Lung (tissue), 12 donors: ENCODE data around the gene FLT1. TPM values are rescaled to one million over a fixed set of nuclear protein-coding genes. Genes with fewer than 3 reads are reported as not detected.

Experiments used
- ATAC-seq: fragments of 200-7000 bp; cut with Tn5 transposase; one replicate; pipeline ENCODE4 v1.9.1; 2020; ENCODE audit warnings: moderate number of reproducible peaks; ENCODE audit not compliant: insufficient read depth, low FRiP score
- DNase-seq, 3 donors: peaks; one replicate each; pipeline ENCODE4 v3.0.0-alpha.2; 2013 to 2017
- H3K27ac ChIP-seq, 2 donors: one replicate each; pipeline ENCODE4 v1.5.1; 2013; ENCODE audit warnings: mild to moderate bottlenecking in 2 of 2, moderate library complexity in 2 of 2, control low read depth in 1 of 2, inconsistent platforms in 1 of 2, low read depth in 1 of 2, low read length in 1 of 2
- H3K27me3 ChIP-seq, 3 donors: one replicate each; pipeline ENCODE4 v1.5.1; 2013; ENCODE audit warnings: low read length in 2 of 3; ENCODE audit not compliant: control insufficient read depth in 3 of 3, insufficient read depth in 3 of 3
- H3K36me3 ChIP-seq, 4 donors: one replicate each; pipeline ENCODE4 v1.5.1; 2013; ENCODE audit warnings: low read length in 4 of 4, mild to moderate bottlenecking in 1 of 4, moderate library complexity in 1 of 4; ENCODE audit not compliant: control insufficient read depth in 4 of 4, insufficient read depth in 4 of 4
- H3K4me1 ChIP-seq, 5 donors: one replicate each; pipeline ENCODE4 v1.5.1; 2013; ENCODE audit warnings: low read length in 5 of 5, mild to moderate bottlenecking in 2 of 5, moderate library complexity in 1 of 5; ENCODE audit not compliant: control insufficient read depth in 5 of 5, insufficient read depth in 5 of 5
- H3K4me3 ChIP-seq: one replicate; pipeline ENCODE4 v1.5.1; 2013; ENCODE audit warnings: mild to moderate bottlenecking, control low read depth, moderate library complexity
- H3K9ac ChIP-seq, 2 donors: one replicate each; pipeline ENCODE4 v1.5.1; 2013; ENCODE audit warnings: low read length in 2 of 2, control low read depth in 1 of 2; ENCODE audit not compliant: insufficient read depth in 1 of 2
- H3K9me3 ChIP-seq, 4 donors: one replicate each; pipeline ENCODE4 v1.5.1; 2013; ENCODE audit warnings: low read length in 3 of 4, mild to moderate bottlenecking in 1 of 4, moderate library complexity in 1 of 4; ENCODE audit not compliant: control insufficient read depth in 4 of 4, insufficient read depth in 3 of 4
- WGBS, 2 donors: extraction: QIAGEN DNeasy Blood & Tissue Kit; methylation state at CpG; one replicate each; pipeline ENCODE4 v1.1.7; 2013; 5-methylcytosine and 5-hydroxymethylcytosine counted together
- polyA plus RNA-seq, 2 donors: library from polyadenylated mRNA; stranded (reverse); fragments of 200-250 nt; gene quantifications; one replicate each; pipeline ENCODE4 v1.2.1, GENCODE V29; 2013
- total RNA-seq, 2 donors: library from RNA; depleted of rRNA in 1 of 2; stranded (reverse); fragments of >200 nt in 1 of 2; gene quantifications; one replicate each; pipeline ENCODE4 v1.2.1, GENCODE V29; 2014 to 2021
- TF ChIP-seq, protein P1 (sequence below): IDR thresholded peaks from 2 replicates; pipeline ENCODE4 v1.5.1; 2012; ENCODE audit warnings: mild to moderate bottlenecking; ENCODE audit errors: control extremely low read depth, extremely low read depth
- donor health status: control.
- donor health status: control.
- donor health status: Bipolar disorder and iron deficiency.
- donor health status: healthy.
- donor health status: DM: yes; HTN: yes; CAD: no.

The FLT1 gene
- total and polyA plus RNA-seq, 4 donors, result 4.7 to 71.3 (median 42.2) TPM

DNA sequence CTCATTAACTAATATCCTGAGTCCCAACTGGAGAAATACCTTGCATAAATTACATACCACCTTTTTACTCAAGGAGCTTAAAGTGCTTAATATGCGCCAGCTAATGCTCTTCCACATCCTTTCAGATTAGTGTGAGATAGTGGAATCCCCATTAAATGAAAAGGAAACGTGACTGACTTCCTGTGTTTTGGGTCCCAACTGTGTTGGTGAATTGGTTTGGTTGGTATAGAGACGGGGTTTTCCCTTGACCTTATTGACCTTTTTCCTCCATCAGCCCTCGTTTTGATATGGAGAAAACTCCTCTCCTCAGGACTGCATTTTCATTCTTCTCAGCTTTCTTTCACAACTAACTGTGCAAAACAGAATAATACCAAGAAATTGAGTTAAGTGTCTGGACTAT is 193.1 kb downstream of the FLT1 start:
- DNase-seq, result no peak
- H3K4me1 ChIP-seq, result peaks cover 0 to 5% (median under 1%) of the 10 kb centered on the region in 5 donors
- H3K9ac ChIP-seq, result no peak overlapping the region
- H3K27me3 ChIP-seq, result no peaks in the 10 kb centered on the region
- no peak overlapping the region for H3K27ac ChIP-seq
- TF ChIP-seq, protein P1, sequence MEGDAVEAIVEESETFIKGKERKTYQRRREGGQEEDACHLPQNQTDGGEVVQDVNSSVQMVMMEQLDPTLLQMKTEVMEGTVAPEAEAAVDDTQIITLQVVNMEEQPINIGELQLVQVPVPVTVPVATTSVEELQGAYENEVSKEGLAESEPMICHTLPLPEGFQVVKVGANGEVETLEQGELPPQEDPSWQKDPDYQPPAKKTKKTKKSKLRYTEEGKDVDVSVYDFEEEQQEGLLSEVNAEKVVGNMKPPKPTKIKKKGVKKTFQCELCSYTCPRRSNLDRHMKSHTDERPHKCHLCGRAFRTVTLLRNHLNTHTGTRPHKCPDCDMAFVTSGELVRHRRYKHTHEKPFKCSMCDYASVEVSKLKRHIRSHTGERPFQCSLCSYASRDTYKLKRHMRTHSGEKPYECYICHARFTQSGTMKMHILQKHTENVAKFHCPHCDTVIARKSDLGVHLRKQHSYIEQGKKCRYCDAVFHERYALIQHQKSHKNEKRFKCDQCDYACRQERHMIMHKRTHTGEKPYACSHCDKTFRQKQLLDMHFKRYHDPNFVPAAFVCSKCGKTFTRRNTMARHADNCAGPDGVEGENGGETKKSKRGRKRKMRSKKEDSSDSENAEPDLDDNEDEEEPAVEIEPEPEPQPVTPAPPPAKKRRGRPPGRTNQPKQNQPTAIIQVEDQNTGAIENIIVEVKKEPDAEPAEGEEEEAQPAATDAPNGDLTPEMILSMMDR, result no peak
- WGBS, 2 donors, result 45 to 65% methylated on average over 4 of the region's 4 CpGs
- H3K9me3 ChIP-seq, result no peaks in the 10 kb centered on the region
- no peak for ATAC-seq
- H3K4me3 ChIP-seq, result no peak overlapping the region
- peaks cover 0 to 4% (median under 1%) of the 10 kb centered on the region in 4 donors for H3K36me3 ChIP-seq

DNA sequence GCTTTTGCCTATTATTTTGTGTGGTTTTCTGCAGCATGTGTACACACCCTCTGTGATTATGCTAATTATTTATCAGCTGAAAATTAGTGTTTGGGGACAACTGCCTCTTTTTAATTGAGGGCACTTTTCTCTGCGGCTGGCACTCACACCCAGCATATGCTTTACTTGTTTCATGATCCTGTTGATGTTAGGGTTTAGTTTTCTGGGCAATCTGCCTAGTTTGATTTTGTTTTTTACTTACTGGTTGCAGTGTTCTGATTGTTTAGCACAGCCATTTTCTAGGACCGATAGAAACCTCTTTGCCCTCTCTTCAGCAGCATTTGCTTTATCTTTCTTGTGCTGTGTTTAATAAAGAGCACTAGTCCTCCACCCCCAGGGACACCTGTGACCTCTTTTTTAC is 195.0 kb downstream of the FLT1 start:
- Histone ChIP-seq H3K36me3 (peaks cover 0 to 4% (median under 1%) of the 10 kb centered on the region in 4 donors), H3K4me1 (peaks cover 0 to 5% (median 2%) of the 10 kb centered on the region in 5 donors), H3K9me3 (no peaks in the 10 kb centered on the region), H3K9ac (no peak overlapping the region), H3K27me3 (no peaks in the 10 kb centered on the region), H3K4me3 (no peak overlapping the region), H3K27ac (no peak overlapping the region)
- WGBS, 2 donors, result 61 to 82% methylated on average over 2 of the region's 2 CpGs
- TF ChIP-seq, protein P1, result no peak
- peak in 2 of 3 donors; percentile 63 to 77 for DNase-seq
- no peak for ATAC-seq

DNA sequence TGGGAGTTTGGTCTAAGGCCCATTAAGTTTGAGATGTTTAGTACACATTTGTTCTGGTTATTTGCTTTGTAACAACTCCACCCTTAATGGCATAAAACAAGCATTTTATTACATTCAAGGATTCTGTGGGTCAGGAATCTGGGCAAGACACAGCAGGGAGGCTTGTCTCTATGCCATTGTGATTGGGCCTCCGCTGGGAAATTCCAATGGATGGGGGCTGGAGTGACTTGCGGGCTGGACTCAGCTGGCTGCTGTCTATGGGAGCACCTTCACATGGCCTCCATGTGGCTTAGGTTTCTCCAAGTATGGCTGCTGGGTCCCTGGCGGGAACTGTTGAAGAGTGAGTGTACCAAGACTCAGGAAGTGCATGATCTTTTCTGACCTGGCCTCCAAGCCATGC is 197.6 kb downstream of the FLT1 start:
- ATAC-seq (no peak), DNase-seq (no peak)
- Histone ChIP-seq H3K4me3 (no peak overlapping the region), H3K27ac (no peak overlapping the region), H3K4me1 (peaks cover 0 to 5% (median 2%) of the 10 kb centered on the region in 5 donors), H3K27me3 (no peaks in the 10 kb centered on the region), H3K36me3 (peaks cover 0 to 15% (median 6%) of the 10 kb centered on the region in 4 donors), H3K9ac (no peak overlapping the region), H3K9me3 (no peaks in the 10 kb centered on the region)
- TF ChIP-seq, protein P1, result no peak
- 91% methylated on average over 3 of the region's 3 CpGs for WGBS, 2 donors

DNA sequence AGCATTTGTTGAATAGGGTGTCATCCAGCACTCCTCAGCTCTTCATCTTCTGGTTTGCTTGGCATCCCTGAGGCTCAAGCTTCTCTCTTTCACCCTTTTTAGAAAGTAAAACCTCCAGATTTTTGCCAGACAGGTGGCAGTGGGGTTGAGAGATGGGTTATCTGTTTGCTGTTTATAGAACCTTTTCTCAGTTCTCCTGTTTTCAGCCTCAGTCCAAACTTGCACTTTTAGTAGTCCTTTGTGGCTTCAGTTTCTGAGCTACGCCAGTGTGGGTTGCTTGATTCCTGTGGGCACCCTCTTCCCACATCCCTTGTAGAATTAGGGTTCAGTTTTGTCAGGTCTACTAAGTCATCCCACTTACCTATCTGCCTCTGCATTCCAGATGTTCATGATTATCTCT is 208.7 kb downstream of the FLT1 start:
- peaks cover 9 to 17% (median 14%) of the 10 kb centered on the region in 4 donors for H3K36me3 ChIP-seq
- WGBS, 2 donors, result 86 to 91% methylated on average over 1 of the region's 1 CpG

More for the DNA sequence above, 208.7 kb downstream of the FLT1 start:
- H3K9me3 ChIP-seq, result no peaks in the 10 kb centered on the region
- no peak for ATAC-seq
- H3K27ac ChIP-seq, result no peak overlapping the region
- DNase-seq, result no peak
- no peak overlapping the region for H3K4me3 ChIP-seq
- no peaks in the 10 kb centered on the region for H3K27me3 ChIP-seq
- TF ChIP-seq, protein P1, result no peak
- no peak overlapping the region for H3K9ac ChIP-seq
- H3K4me1 ChIP-seq, result no peaks in the 10 kb centered on the region
